A549 treated with ZK216348 at 1 μM for 4 hours (cell line): Measurements from ENCODE around the gene IKZF4. TPM values are rescaled to one million over a fixed set of nuclear protein-coding genes. Genes with fewer than 3 reads are reported as not detected.

Source experiments
- total RNA-seq: library from RNA; stranded (reverse); fragments of 200-300 nt; extraction: Qiagen RNA extraction; gene quantifications from 5 replicates; pipeline ENCODE4 v1.2.3, GENCODE V29; 2022; ENCODE audit warnings: low read depth

The IKZF4 gene
- 1.9 to 3.0 TPM (median 2.5 TPM) in 5 replicates for total RNA-seq

GRCh38 chr12:56020423-56021184 is at the start of gene IKZF4:
Gene IKZF4 (plus strand): TSS chr12:56021043. CDS start chr12:56021494, 451 bp downstream.

GRCh38 chr12:55973599-55974307 is 47.1 kb upstream of the IKZF4 start, which contains the start of gene RAB5B:
Gene RAB5B (plus strand): TSS chr12:55974078. CDS start chr12:55986961, 12,883 bp downstream.

DNA sequence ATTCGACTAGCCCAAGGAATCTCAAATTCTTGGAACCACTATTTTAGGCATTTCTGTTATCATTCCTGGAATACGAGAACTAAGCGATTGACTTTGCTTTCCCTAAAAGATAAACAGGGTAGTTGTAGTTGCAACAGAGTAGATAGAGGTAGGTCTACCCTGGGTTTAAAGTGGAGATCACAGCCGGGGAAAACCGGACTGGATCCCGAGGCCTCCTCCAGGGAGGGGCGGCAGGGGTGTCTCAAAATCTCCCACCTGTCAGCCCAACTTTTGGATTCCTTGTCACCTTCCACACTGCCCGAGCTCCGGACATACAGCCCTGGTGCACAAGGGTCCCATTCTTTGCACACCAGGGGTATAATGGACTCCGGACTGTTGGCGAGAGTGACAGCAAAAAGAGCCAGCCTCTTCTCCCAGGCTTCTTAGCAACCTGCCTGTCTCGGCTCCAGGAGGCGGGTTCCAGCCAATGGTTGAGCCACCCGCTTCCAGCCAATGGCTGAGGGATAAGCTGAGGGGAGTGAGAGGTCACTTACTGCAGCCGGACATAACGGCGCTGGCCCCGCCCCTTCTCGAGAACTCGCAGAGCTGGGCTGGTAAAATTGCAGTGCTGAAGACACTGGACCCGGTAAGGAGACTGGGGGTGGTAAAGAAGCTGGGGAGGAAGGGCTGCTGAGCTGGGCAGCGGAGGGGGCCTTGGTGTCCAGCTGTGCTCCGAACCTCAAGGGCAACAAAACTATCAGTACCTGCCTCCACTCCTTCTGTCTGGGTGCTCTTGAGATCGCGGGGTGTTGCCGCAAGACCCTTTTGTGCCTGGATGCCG is 23.9 kb upstream of the IKZF4 start, which contains the start of gene SUOX:
Gene SUOX (plus strand): TSS at position 562 of the 820 bp plus-strand sequence. CDS start 4,946 bp downstream, outside the sequence.

DNA sequence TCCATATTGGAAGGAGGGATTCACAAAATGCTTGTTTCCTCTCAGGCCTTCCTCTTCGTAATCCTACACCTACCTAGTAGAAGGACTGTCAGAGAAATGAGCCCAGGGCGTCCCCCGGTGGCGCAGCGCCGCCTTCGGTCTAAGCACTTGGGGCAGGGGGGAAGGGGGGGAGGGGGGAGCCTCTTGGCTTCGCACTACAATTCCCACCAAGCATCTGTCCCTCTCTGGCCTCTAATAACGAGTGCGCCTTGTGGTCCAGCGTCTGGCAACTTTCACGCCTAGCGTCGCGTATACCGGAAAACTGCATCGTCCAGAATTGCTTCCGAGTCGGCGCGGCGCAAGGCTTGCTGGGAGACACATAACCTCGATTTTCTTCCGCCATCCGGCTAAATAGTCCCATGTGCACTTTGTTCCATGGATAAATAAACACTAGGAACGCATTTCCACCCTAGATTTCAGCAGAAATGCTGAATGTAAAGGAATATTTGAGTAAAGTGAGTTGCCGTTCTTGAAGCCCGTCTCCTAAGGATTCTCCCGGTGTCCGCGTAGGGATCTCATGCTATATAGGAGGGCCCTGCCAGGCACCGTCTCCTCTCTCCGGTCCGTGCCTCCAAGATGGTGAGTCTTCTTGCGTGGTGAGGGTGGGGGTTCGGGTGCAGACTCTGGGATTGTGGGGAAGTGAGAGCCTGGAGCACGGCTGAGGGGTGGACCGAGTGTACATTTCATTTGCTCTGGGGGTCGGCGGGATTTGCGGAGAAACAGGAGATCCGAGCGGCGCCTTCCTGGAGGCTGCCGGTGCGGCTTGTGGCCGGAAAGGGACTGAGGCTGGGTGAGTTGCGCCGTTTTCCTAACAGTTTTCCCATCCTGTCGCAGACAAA is 20.9 kb downstream of the IKZF4 start, which contains the start of gene RPS26:
Gene RPS26 (plus strand): TSS at position 367 of the 878 bp plus-strand sequence. CDS start 249 bp downstream, at position 616.

GRCh38 chr12:56079723-56080555 is 59.1 kb downstream of the IKZF4 start, which contains the start of gene ERBB3:
Gene ERBB3 (plus strand): TSS chr12:56080165. CDS start chr12:56080301, 136 bp downstream.

Other genes with a start within 250 kb of the IKZF4 start
- 87.9 to 174 TPM (median 93.1 TPM) in 5 replicates for gene SARNP, start 203.3 kb upstream of the IKZF4 start, total RNA-seq
- 77.5 to 103 TPM (median 99.1 TPM) in 5 replicates for gene ORMDL2, start 203.0 kb upstream of the IKZF4 start, total RNA-seq
- 19.9 to 25.3 TPM (median 23.0 TPM) in 5 replicates for gene DNAJC14, start 191.5 kb upstream of the IKZF4 start, total RNA-seq
- 0.14 to 0.61 TPM (median 0.28 TPM) in 5 replicates for gene MMP19, start 178.1 kb upstream of the IKZF4 start, total RNA-seq
- gene PYM1, start 93.1 kb upstream of the IKZF4 start, total RNA-seq: 36.7 to 44.1 TPM (median 39.9 TPM) in 5 replicates
- 13.8 to 21.2 TPM (median 19.1 TPM) in 5 replicates for gene DGKA, start 89.9 kb upstream of the IKZF4 start, total RNA-seq
- gene PMEL, start 55.0 kb upstream of the IKZF4 start, total RNA-seq: 0.38 to 1.3 TPM (median 0.74 TPM) in 5 replicates
- 48.3 to 60.3 TPM (median 53.6 TPM) in 5 replicates for gene CDK2, start 54.2 kb upstream of the IKZF4 start, total RNA-seq
- gene RAB5B, start 47.0 kb upstream of the IKZF4 start, total RNA-seq: 26.3 to 38.7 TPM (median 35.1 TPM) in 5 replicates
- 7.7 to 10.2 TPM (median 9.1 TPM) in 5 replicates for gene SUOX, start 23.8 kb upstream of the IKZF4 start, total RNA-seq
- 598 to 732 TPM (median 664 TPM) in 5 replicates for gene RPS26, start 20.9 kb downstream of the IKZF4 start, total RNA-seq
- gene ERBB3, start 59.1 kb downstream of the IKZF4 start, total RNA-seq: 1.0 to 3.4 TPM (median 1.7 TPM) in 5 replicates
- gene PA2G4, start 83.5 kb downstream of the IKZF4 start, total RNA-seq: 290 to 341 TPM (median 318 TPM) in 5 replicates
- gene RPL41, start 95.6 kb downstream of the IKZF4 start, total RNA-seq: 5,330 to 6,068 TPM (median 5,698 TPM) in 5 replicates
- 1.9 to 4.3 TPM (median 3.3 TPM) in 5 replicates for gene ZC3H10, start 97.2 kb downstream of the IKZF4 start, total RNA-seq
- gene ESYT1, start 107.2 kb downstream of the IKZF4 start, total RNA-seq: 50.9 to 78.2 TPM (median 70.6 TPM) in 5 replicates
- gene MYL6B, start 131.5 kb downstream of the IKZF4 start, total RNA-seq: 70.2 to 85.1 TPM (median 77.2 TPM) in 5 replicates
- gene MYL6, start 137.3 kb downstream of the IKZF4 start, total RNA-seq: 2,092 to 3,261 TPM (median 2,304 TPM) in 5 replicates
- gene SMARCC2, start 168.4 kb downstream of the IKZF4 start, total RNA-seq: 27.7 to 41.8 TPM (median 41.3 TPM) in 5 replicates
- 22.5 to 29.2 TPM (median 24.2 TPM) in 5 replicates for gene RNF41, start 200.9 kb downstream of the IKZF4 start, total RNA-seq
- 58.8 to 64.0 TPM (median 61.2 TPM) in 5 replicates for gene NABP2, start 203.3 kb downstream of the IKZF4 start, total RNA-seq
- gene SLC39A5, start 209.0 kb downstream of the IKZF4 start, total RNA-seq: 0.21 TPM in 1 of 5 replicates, not detected in the others
- 30.3 to 53.2 TPM (median 47.3 TPM) in 5 replicates for gene ANKRD52, start 237.3 kb downstream of the IKZF4 start, total RNA-seq
- 16.1 to 18.7 TPM (median 17.7 TPM) in 5 replicates for gene COQ10A, start 245.9 kb downstream of the IKZF4 start, total RNA-seq